GM08714 (cell line): ENCODE data around the gene LPP.
"Not testable (repeated sequence)": the region's sequence is repeated elsewhere in the genome, so short reads cannot be mapped to it uniquely, and the experiment has no call there.

ENCODE experiments used
- H3K4me3 ChIP-seq: fragments of 200-500 bp; sonication (Bioruptor generic); 2 replicates; pipeline ENCODE4 v1.5.1; 2014; ENCODE audit warnings: mild to moderate bottlenecking, low read length, inconsistent platforms
- ZNF274 ChIP-seq: IDR thresholded peaks from 2 replicates; pipeline ENCODE4 v1.6.1; 2012; ENCODE audit warnings: mild to moderate bottlenecking, low read depth, low read length

The LPP gene

GRCh38 chr3:188583341-188584161, 429.6 kb downstream of the LPP start:
- no peak overlapping the region for H3K4me3 ChIP-seq
- no peak for TF ChIP-seq ZNF274

DNA sequence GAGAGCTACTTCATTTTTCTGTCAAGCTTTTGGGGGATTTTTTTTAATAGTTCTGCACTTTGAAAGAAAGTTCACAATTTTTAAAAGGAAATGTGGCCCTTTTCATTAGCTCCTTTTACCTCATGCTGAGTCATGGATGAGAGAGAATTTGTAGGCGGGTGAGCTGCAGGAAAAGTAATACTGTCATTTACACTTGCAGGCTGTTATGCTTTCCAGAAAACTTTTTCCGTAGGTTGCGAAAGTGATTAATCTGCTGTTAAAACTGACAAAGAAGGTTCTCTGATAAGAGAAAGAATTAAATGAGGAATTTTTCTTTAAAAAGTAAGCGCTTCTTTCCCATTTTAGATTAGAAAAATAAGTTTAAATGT, 430.2 kb downstream of the LPP start:
- no peak for TF ChIP-seq ZNF274
- H3K4me3 ChIP-seq, result no peak overlapping the region

DNA sequence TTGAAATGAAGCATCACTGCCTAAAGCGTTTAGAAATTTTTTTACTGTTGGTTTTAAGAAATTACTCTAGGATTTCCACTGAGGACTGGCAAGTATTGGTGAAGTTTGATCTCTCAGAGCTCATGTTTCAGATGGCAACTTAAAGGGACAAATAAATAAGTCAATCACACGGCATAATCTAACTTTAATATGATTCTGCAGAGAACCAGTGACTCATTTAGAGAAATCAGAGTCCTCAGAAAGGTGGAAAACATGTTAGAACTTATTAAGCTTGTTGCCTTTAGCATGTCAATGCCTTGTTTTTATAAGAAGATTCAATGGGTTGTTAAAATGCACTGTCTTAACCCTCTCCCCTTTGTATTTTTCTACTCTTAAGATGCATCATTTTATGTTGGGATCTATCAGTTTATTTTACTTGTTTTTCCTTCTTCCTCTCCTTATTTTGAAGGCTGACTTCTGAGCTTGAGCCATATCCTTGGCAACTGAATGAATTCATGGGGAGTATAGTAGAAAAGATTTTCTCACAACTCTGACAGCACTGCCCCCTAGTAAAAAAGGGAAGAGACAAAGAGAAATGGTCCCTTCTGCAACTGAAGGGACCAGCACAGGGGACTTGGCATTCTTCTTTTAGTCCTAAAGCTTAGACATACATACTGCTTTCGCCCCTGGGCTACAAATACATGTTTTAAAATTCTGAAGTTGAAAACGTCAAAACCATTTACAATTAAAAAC, 431.2 kb downstream of the LPP start:
- no peak overlapping the region for H3K4me3 ChIP-seq
- no peak for TF ChIP-seq ZNF274

- TF ChIP-seq ZNF274, result no peak
Observed at GRCh38 chr3:188589071-188589470, 435.1 kb downstream of the LPP start.

DNA sequence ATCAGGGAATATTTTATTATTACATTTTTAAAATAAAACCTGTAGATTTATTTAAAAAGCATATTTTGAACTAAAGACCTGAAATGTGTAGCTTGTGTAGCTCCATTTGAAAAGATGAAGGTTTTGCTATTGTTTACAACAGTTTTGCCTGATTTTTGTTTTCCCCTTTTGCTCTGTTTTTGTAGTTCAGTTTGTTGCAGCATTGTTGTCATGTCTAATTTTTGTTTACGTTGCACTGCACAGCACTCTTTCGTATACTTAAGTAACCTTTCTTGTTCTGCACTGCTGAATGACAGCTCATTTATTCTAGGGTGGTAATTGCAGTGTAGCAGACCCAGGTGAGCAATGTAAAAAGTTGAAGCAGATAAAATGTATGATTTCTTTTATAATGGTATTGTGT, 435.8 kb downstream of the LPP start:
- TF ChIP-seq ZNF274, result no peak
- no peak overlapping the region for H3K4me3 ChIP-seq

More at GRCh38 chr3:188589071-188589470, 435.1 kb downstream of the LPP start:
- no peak overlapping the region for H3K4me3 ChIP-seq

GRCh38 chr3:188590557-188590956, 436.6 kb downstream of the LPP start:
- TF ChIP-seq ZNF274, result no peak
- no peak overlapping the region for H3K4me3 ChIP-seq

GRCh38 chr3:188594139-188594538, 440.2 kb downstream of the LPP start:
- TF ChIP-seq ZNF274, result no peak
- H3K4me3 ChIP-seq, result no peak overlapping the region

- no peak overlapping the region for H3K4me3 ChIP-seq
- TF ChIP-seq ZNF274, result no peak
Observed at GRCh38 chr3:188595890-188596376, 442.0 kb downstream of the LPP start.

- no peak for TF ChIP-seq ZNF274
- H3K4me3 ChIP-seq, result no peak overlapping the region
Observed at GRCh38 chr3:188598894-188599293, 444.9 kb downstream of the LPP start.

GRCh38 chr3:188602111-188602510, 448.2 kb downstream of the LPP start:
- no peak for TF ChIP-seq ZNF274
- no peak overlapping the region for H3K4me3 ChIP-seq

DNA sequence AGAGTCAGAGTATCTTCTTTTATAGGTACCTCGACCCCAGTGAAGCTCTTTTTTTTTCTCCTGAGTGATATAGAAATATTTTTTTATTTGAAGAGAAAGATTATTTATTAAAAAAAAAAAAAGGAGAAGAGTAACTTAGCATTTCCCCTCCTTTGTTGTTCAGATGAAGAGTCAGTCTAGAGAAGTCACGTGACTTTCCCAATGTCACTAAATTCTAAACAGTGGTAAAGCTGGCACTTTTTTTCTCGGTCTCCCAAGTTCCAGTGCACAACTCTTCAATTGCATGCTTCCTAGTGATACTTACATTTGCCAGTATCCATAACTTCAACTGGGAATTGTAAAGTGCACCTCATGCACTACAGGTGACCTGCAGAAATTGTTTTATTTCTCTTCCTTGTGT, 448.7 kb downstream of the LPP start:
- H3K4me3 ChIP-seq, result no peak overlapping the region
- TF ChIP-seq ZNF274, result no peak

DNA sequence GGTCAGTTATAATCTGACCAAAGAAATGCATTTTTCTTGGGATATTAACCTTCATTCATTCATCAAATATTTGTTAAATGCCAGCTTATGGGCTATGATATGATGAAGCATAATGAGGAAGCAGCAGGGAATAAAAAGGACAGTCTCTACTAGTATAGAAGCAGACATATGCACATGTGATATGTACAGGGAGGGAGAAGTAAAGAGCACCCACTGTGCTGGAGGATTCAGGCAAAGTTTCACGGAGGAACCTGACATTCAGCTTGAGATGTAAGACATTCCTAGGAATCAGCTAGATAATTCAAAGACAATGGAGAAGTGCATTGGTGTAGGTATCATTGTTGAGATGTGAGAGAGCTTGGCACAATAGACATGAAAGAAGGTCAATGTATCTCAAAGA, 450.7 kb downstream of the LPP start:
- no peak for TF ChIP-seq ZNF274
- H3K4me3 ChIP-seq, result no peak overlapping the region

- TF ChIP-seq ZNF274, result no peak
- no peak overlapping the region for H3K4me3 ChIP-seq
Observed at GRCh38 chr3:188605231-188605630, 451.3 kb downstream of the LPP start.

GRCh38 chr3:188605905-188606304, 451.9 kb downstream of the LPP start:
- H3K4me3 ChIP-seq, result no peak overlapping the region
- TF ChIP-seq ZNF274, result no peak

DNA sequence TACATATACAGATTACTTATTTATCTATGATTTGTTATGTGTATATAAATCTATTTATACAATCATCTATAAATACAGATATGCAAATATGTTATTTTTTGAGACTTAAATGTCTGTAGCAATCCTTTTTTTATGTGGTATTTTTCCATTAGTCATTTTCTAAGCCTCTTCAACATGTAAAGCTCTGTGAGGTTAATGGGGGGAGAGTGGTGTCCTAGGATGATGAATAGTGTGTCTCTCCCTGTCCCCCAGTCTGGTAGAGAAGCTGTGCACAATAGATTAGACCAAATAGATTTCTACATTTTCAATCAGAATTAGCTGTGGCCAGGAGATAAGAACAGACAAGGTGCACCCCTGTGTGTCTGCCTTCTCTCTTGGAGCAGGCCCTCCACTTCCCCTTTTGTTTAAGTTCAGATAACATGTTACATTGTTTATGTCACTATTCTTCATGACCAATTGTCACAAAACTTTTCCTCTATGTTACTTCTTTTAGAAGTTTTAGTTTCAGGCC, 453.9 kb downstream of the LPP start:
- no peak for TF ChIP-seq ZNF274
- no peak overlapping the region for H3K4me3 ChIP-seq

DNA sequence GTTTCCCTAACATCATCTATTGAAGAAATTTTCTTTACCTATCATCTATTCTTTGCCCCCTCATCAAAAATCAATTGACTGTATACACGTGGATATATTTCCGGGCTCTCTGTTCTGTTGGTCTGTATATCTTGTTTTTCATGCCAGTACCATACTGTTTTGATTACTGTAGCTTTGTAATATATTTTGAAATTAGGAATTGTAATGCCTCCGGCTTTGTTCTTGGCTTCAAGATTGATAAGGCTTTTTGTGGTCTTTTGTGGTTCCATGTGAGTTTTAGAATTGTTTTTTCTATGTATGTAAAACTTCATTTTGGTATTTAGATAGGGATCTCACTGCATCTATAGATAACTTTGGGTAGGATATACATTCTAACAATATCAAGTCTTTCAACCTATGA, 454.4 kb downstream of the LPP start:
- no peak overlapping the region for H3K4me3 ChIP-seq
- no peak for TF ChIP-seq ZNF274

DNA sequence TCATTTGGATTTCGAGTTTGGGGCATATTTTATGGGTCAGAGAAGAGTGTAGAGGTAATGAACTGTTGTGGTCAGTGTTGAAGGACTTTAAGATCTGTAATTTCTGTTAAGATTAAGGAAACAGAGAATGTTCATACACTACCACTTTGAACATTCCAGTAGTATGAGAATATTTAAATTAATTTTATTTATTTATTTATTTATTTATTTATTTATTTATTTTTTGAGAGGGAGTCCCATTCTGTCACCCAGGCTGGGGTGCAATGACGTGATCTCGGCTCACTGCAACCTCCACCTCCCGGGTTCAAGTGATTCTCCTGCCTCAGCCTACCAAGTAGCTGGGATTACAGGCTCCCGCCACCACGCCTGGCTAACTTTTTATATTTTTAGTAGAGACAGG, 459.8 kb downstream of the LPP start:
- not testable (repeated sequence) for H3K4me3 ChIP-seq
